B cell (primary cell): ENCODE measurements around the gene CACNB2. TPM values are rescaled to one million over a fixed set of nuclear protein-coding genes. Genes with fewer than 3 reads are reported as not detected.

Source experiments
- ATAC-seq: fragments of 200-7000 bp; cut with Tn5 transposase; one replicate; pipeline ENCODE4 v1.10.0; 2021; ENCODE audit warnings: low read depth, mild to moderate bottlenecking, moderate number of reproducible peaks, moderate library complexity
- CTCF ChIA-PET: fragments of 350-600 bp; sonication (Branson Sonifier 250); formaldehyde crosslinking; loops from one replicate; lab custom pipeline; 2021; ENCODE audit warnings: antibody characterized with exemption, inconsistent platforms; lab: Charles Lee
- POLR2A ChIA-PET: fragments of 350-600 bp; sonication (Branson Sonifier 250); formaldehyde crosslinking; loops from one replicate; lab custom pipeline; 2021; ENCODE audit warnings: antibody characterized with exemption; lab: Charles Lee
- DNase-seq: peaks from one replicate; pipeline ENCODE4 v3.0.0; 2013
- H2AFZ ChIP-seq: 2 replicates; pipeline ENCODE4 v1.6.1; 2012; ENCODE audit warnings: mild to moderate bottlenecking, low read depth, low read length; ENCODE audit not compliant: insufficient read depth, poor library complexity, severe bottlenecking
- H3K27ac ChIP-seq, 2 donors: 1 replicate in 1 of 2; 2 replicates in 1 of 2; pipeline ENCODE4 v1.5.1; 2012 to 2013; ENCODE audit warnings: low read length in 2 of 2, mild to moderate bottlenecking in 2 of 2, moderate library complexity in 1 of 2
- H3K27me3 ChIP-seq, 4 experiments: fragments of 200-600 bp in 1 of 4; sonication (generic) in 1 of 4; replicated peaks in 1 of 4; 1 replicate in 2 of 4; 2 replicates in 2 of 4; pipeline versions ENCODE4 v1.6.1 to v1.7.0; 2013 to 2016; ENCODE audit warnings: low read length in 3 of 4, mild to moderate bottlenecking in 2 of 4, mixed read lengths in 1 of 4, moderate library complexity in 1 of 4; ENCODE audit not compliant: insufficient read depth in 4 of 4, control insufficient read depth in 3 of 4; ENCODE audit errors: control extremely low read depth in 1 of 4
- H3K36me3 ChIP-seq, 2 experiments: replicated peaks in 1 of 2; 1 replicate in 1 of 2; 2 replicates in 1 of 2; pipeline versions ENCODE4 v1.6.1 to v1.7.1; 2013; ENCODE audit warnings: low read length in 1 of 2; ENCODE audit not compliant: insufficient read depth in 2 of 2, control insufficient read depth in 1 of 2; ENCODE audit errors: control extremely low read depth in 1 of 2, extremely low read depth in 1 of 2
- H3K4me1 ChIP-seq, 2 donors: fragments of 200-600 bp in 1 of 2; sonication (generic) in 1 of 2; 1 replicate in 1 of 2; 2 replicates in 1 of 2; pipeline versions ENCODE4 v1.5.1 to v1.6.1; 2013 to 2017; ENCODE audit warnings: low read length in 2 of 2; ENCODE audit not compliant: control insufficient read depth in 2 of 2, insufficient read depth in 2 of 2
- H3K4me2 ChIP-seq: replicated peaks from 2 replicates; pipeline ENCODE3; 2012; ENCODE audit warnings: mild to moderate bottlenecking, low read depth, low read length; ENCODE audit not compliant: poor library complexity, severe bottlenecking
- H3K4me3 ChIP-seq, 5 experiments: fragments of 200-600 bp in 1 of 5; sonication (generic) in 1 of 5; 1 replicate in 3 of 5; 2 replicates in 2 of 5; pipeline versions ENCODE4 v1.5.1 to v1.7.0; 2011 to 2016; ENCODE audit warnings: low read length in 4 of 5, mild to moderate bottlenecking in 4 of 5, low read depth in 2 of 5, control low read depth in 1 of 5, moderate library complexity in 1 of 5; ENCODE audit not compliant: insufficient read depth in 1 of 5; ENCODE audit errors: control extremely low read depth in 1 of 5, extremely low read depth in 1 of 5
- H3K79me2 ChIP-seq: fragments of 200-600 bp; sonication (generic); one replicate; pipeline ENCODE4 v1.6.0; 2016; ENCODE audit warnings: low read length; ENCODE audit not compliant: control insufficient read depth, insufficient read depth
- H3K9ac ChIP-seq: fragments of 200-600 bp; sonication (generic); 2 replicates; pipeline ENCODE4 v1.6.1; 2017; ENCODE audit warnings: mild to moderate bottlenecking, low read length, moderate library complexity
- H3K9me3 ChIP-seq, 3 donors: one replicate each; pipeline versions ENCODE4 v1.6.1 to v1.7.1; 2013; ENCODE audit warnings: low read length in 2 of 3; ENCODE audit not compliant: control insufficient read depth in 2 of 3, insufficient read depth in 1 of 3; ENCODE audit errors: control extremely low read depth in 1 of 3
- H4K20me1 ChIP-seq: 2 replicates; pipeline ENCODE4 v1.6.0; 2012; ENCODE audit warnings: mild to moderate bottlenecking, low read length; ENCODE audit not compliant: insufficient read depth, control insufficient read depth, poor library complexity, severe bottlenecking
- H3K27ac Mint-ChIP-seq: one replicate; pipeline ENCODE4 v1.8.0; 2021; ENCODE audit warnings: mixed read lengths
- H3K27me3 Mint-ChIP-seq: one replicate; pipeline ENCODE4 v1.8.0; 2021; ENCODE audit warnings: mixed read lengths
- H3K4me1 Mint-ChIP-seq: one replicate; pipeline ENCODE4 v1.8.0; 2021; ENCODE audit warnings: mixed read lengths
- H3K4me3 Mint-ChIP-seq: one replicate; pipeline ENCODE4 v1.8.0; 2021; ENCODE audit warnings: mixed read lengths
- H3K9me3 Mint-ChIP-seq: one replicate; pipeline ENCODE4 v1.8.0; 2022; ENCODE audit warnings: mixed read lengths; ENCODE audit not compliant: insufficient read depth
- CTCF ChIP-seq: fragments of 200-600 bp; IDR thresholded peaks from one replicate; pipeline ENCODE4 v1.8.0; 2022; ENCODE audit warnings: antibody characterized with exemption, mild to moderate bottlenecking
- EZH2 ChIP-seq: IDR thresholded peaks from 2 replicates; pipeline ENCODE4 v1.6.1; 2012; ENCODE audit warnings: borderline replicate concordance, low read depth, mild to moderate bottlenecking, moderate library complexity, low read length; ENCODE audit not compliant: insufficient read depth, poor library complexity, severe bottlenecking
- WGBS: methylation state at CpG from one replicate; pipeline ENCODE4 v1.1.5; 2013; ENCODE audit warnings: missing lambda C conversion rate; ENCODE audit not compliant: insufficient coverage; 5-methylcytosine and 5-hydroxymethylcytosine counted together
- intact Hi-C: fragments of 100-400 bp; cut with micrococcal nuclease; formaldehyde crosslinking; loops from one replicate; pipeline ENCODE4 v1.10.0; 2022
- polyA plus RNA-seq: library from polyadenylated mRNA; depleted of rRNA; stranded (reverse); fragments of >200 nt; gene quantifications from 2 replicates; pipeline ENCODE4 v1.2.3, GENCODE V29; 2012
- total RNA-seq, 2 donors: library from RNA; stranded (reverse); fragments of 120-200 nt in 1 of 2; gene quantifications; 1 replicate in 1 of 2; 2 replicates in 1 of 2; pipeline versions ENCODE4 v1.2.3 to v1.2.4, GENCODE V29; 2013 to 2022

Gene CACNB2
- total and polyA plus RNA-seq, 2 donors (not counting 1 experiment from before 2014, with no cell fraction given) = not detected

- Histone ChIP-seq H3K4me3 (no peak overlapping the region), H4K20me1 (no peaks in the 10 kb centered on the region), H3K27ac (no peak overlapping the region), H3K4me1 (no peaks in the 10 kb centered on the region), H3K9me3 (no peaks in the 10 kb centered on the region), H3K9ac (no peak overlapping the region), H3K27me3 (no peaks in the 10 kb centered on the region), H3K4me2 (no peak overlapping the region), H3K79me2 (no peaks in the 10 kb centered on the region), H2AFZ (no peak overlapping the region), H3K36me3 (no peaks in the 10 kb centered on the region)
- H3K9me3 Mint-ChIP-seq = peaks cover 2% of the 10 kb centered on the region
- no peaks in the 10 kb centered on the region for H3K27me3 Mint-ChIP-seq
- DNase-seq (no peak), ATAC-seq (no peak)
- 80% methylated on average over 1 of the region's 2 CpGs for WGBS
- intact Hi-C loops = no loop called here
- H3K4me3 Mint-ChIP-seq = no peak overlapping the region
- TF ChIP-seq EZH2 (no peak), CTCF (no peak)
- ChIA-PET POLR2A (no interaction called here), CTCF (no interaction called here)
- H3K4me1 Mint-ChIP-seq = no peaks in the 10 kb centered on the region
- no peak overlapping the region for H3K27ac Mint-ChIP-seq
Measured at GRCh38 chr10:18523858-18524257, 383.6 kb downstream of the CACNB2 start.

GRCh38 chr10:18527687-18528086 lies 387.5 kb downstream of the CACNB2 start:
- Histone ChIP-seq H3K9me3 (no peaks in the 10 kb centered on the region), H3K27ac (no peak overlapping the region), H3K4me1 (no peaks in the 10 kb centered on the region), H3K4me2 (no peak overlapping the region), H2AFZ (no peak overlapping the region), H3K9ac (no peak overlapping the region), H3K36me3 (no peaks in the 10 kb centered on the region), H3K79me2 (no peaks in the 10 kb centered on the region), H4K20me1 (no peaks in the 10 kb centered on the region), H3K27me3 (no peaks in the 10 kb centered on the region), H3K4me3 (no peak overlapping the region)
- 100% methylated on average over 2 of the region's 2 CpGs for WGBS
- POLR2A ChIA-PET = no interaction called here
- no peak for DNase-seq
- TF ChIP-seq CTCF = no peak
- no peak for TF ChIP-seq EZH2
- Mint-ChIP-seq H3K4me1 (no peaks in the 10 kb centered on the region), H3K27me3 (no peaks in the 10 kb centered on the region), H3K9me3 (peaks cover 2% of the 10 kb centered on the region), H3K4me3 (no peak overlapping the region), H3K27ac (no peak overlapping the region)
- no peak for ATAC-seq
- intact Hi-C loops = no loop called here
- CTCF ChIA-PET = no interaction called here
